Measurements from ENCODE around the gene SEC16A. TPM values are rescaled to one million over a fixed set of nuclear protein-coding genes. Genes with fewer than 3 reads are reported as not detected.

The SEC16A gene
- total RNA-seq, 1 experiment from 2014 or later = 56.4 TPM

GRCh38 chr9:136508729-136509500 is 26.1 kb upstream of the SEC16A start:
- H3K9me3 Mint-ChIP-seq = no peaks in the 10 kb centered on the region
- Histone ChIP-seq H3K4me1 (ENCODE audit: insufficient read depth, low read length) (no peaks in the 10 kb centered on the region), H2BK20ac (ENCODE audit: low read depth, low read length, poor library complexity, severe bottlenecking) (no peak overlapping the region), H3K56ac (ENCODE audit: insufficient read length, low read depth, low read length) (no peak overlapping the region), H3K9me3 (ENCODE audit: control insufficient read depth, low read depth, low read length) (no peaks in the 10 kb centered on the region), H2AFZ (ENCODE audit: low read length) (no peak overlapping the region), H3K27me3 (ENCODE audit: insufficient read depth, low read length) (no peaks in the 10 kb centered on the region), H2BK15ac (ENCODE audit: low read depth, low read length) (no peak overlapping the region), H4K8ac (replicated peaks; ENCODE audit: insufficient read length, low read depth, low read length) (no peak overlapping the region), H2BK5ac (ENCODE audit: insufficient read length, low read length) (no peak overlapping the region), H3K18ac (ENCODE audit: insufficient read length, low read depth, low read length) (no peak overlapping the region), H3K27ac (ENCODE audit: insufficient read length, low read depth, low read length) (no peak overlapping the region), H3K4me2 (ENCODE audit: insufficient read depth, insufficient read length, low read length) (no peak overlapping the region), H3K23me2 (ENCODE audit: insufficient read length, low read depth, low read length, poor library complexity, severe bottlenecking) (no peaks in the 10 kb centered on the region), H3K9ac (ENCODE audit: extremely low read depth, insufficient read length, low read length) (no peak overlapping the region), H4K91ac (ENCODE audit: insufficient read length, low read depth, low read length) (no peak overlapping the region), H4K20me1 (ENCODE audit: control insufficient read depth, insufficient read depth, insufficient read length) (peaks cover 3% of the 10 kb centered on the region), H3K79me1 (ENCODE audit: insufficient read depth, low read depth, low read length, poor library complexity, severe bottlenecking) (no peaks in the 10 kb centered on the region), H4K5ac (ENCODE audit: insufficient read length, low read depth, low read length) (no peak overlapping the region), H2BK120ac (ENCODE audit: low read depth, low read length, poor library complexity, severe bottlenecking) (no peak overlapping the region), H2AK5ac (ENCODE audit: insufficient read length, low read length) (no peak overlapping the region), H3K14ac (ENCODE audit: insufficient read depth, low read length) (no peak overlapping the region), H3T11ph (ENCODE audit: low read length) (no peak overlapping the region), H2BK12ac (ENCODE audit: insufficient read length, low read depth, low read length) (no peak overlapping the region), H3K4ac (ENCODE audit: low read depth, low read length) (no peak overlapping the region), H3K79me2 (ENCODE audit: insufficient read depth, low read length) (no peaks in the 10 kb centered on the region), H3K23ac (ENCODE audit: insufficient read length, low read depth, low read length) (no peak overlapping the region)
- H3K27ac Mint-ChIP-seq = peak overlapping the region in 1 of 3 experiments; percentile 40; a peak in 1 of 7 replicates
- TF ChIP-seq CTCF (conservative IDR thresholded peaks at IDR 0.05) = no peak
- DNase-seq = no peak
- peaks cover 7 to 60% (median 59%) of the 10 kb centered on the region in 3 experiments; a peak in 6 of 7 replicates for H3K36me3 Mint-ChIP-seq (ENCODE audit: insufficient read depth in 1 of 3, low read depth in 3 of 3)
- H3K27me3 Mint-ChIP-seq (ENCODE audit: low read depth) = no peaks in the 10 kb centered on the region
- H3K4me3 Mint-ChIP-seq = no peak overlapping the region
- no CpG with 5 or more reads among the region's 37 CpGs for WGBS (ENCODE audit: extremely low coverage, insufficient read length, low lambda C conversion rate)
- H3K4me1 Mint-ChIP-seq = no peaks in the 10 kb centered on the region
